Fibroblast of lung (primary cell): ENCODE measurements around the gene PROSER2. TPM values are rescaled to one million over a fixed set of nuclear protein-coding genes. Genes with fewer than 3 reads are reported as not detected.

Experiments
- DNase-seq, 2 donors: peaks; one replicate each; pipeline versions ENCODE4 v3.0.0 to v3.0.0-alpha.2; 2010; ENCODE audit warnings: low read depth in 2 of 2
- H2AFZ ChIP-seq: 2 replicates; pipeline ENCODE4 v1.5.1; 2012; ENCODE audit warnings: low read length, control low read depth, inconsistent platforms
- H3K27ac ChIP-seq: 2 replicates; pipeline ENCODE4 v1.5.1; 2011; ENCODE audit warnings: low read length, control low read depth; ENCODE audit not compliant: insufficient read depth
- H3K27me3 ChIP-seq: 2 replicates; pipeline ENCODE4 v1.5.1; 2011; ENCODE audit warnings: mild to moderate bottlenecking, low read length; ENCODE audit not compliant: control insufficient read depth, insufficient read depth
- H3K36me3 ChIP-seq: 2 replicates; pipeline ENCODE4 v1.5.1; 2011; ENCODE audit warnings: low read length; ENCODE audit not compliant: control insufficient read depth, insufficient read depth
- H3K4me1 ChIP-seq: 2 replicates; pipeline ENCODE4 v1.5.1; 2011; ENCODE audit warnings: low read length; ENCODE audit not compliant: control insufficient read depth, insufficient read depth; ENCODE audit errors: extremely low read depth
- H3K4me2 ChIP-seq: 2 replicates; pipeline ENCODE4 v1.5.1; 2011; ENCODE audit warnings: low read length, control low read depth; ENCODE audit not compliant: insufficient read depth; ENCODE audit errors: extremely low read depth
- H3K4me3 ChIP-seq, 4 experiments: fragments of 200-600 bp in 1 of 4; sonication (generic) in 1 of 4; replicated peaks in 1 of 4; 2 replicates each; pipeline ENCODE4 v1.5.1; 2011 to 2016; ENCODE audit warnings: low read length in 4 of 4, low read depth in 3 of 4, mild to moderate bottlenecking in 3 of 4, control low read depth in 2 of 4, inconsistent platforms in 1 of 4, mixed read lengths in 1 of 4; ENCODE audit not compliant: insufficient read depth in 1 of 4; ENCODE audit errors: control extremely low read depth in 1 of 4
- H3K79me2 ChIP-seq: 2 replicates; pipeline ENCODE4 v1.5.1; 2012; ENCODE audit warnings: mild to moderate bottlenecking, low read length, inconsistent platforms; ENCODE audit not compliant: control insufficient read depth, insufficient read depth
- H3K9ac ChIP-seq: 2 replicates; pipeline ENCODE4 v1.5.1; 2011; ENCODE audit warnings: mild to moderate bottlenecking, low read length, control low read depth; ENCODE audit not compliant: insufficient read depth
- H3K9me3 ChIP-seq: 2 replicates; pipeline ENCODE4 v1.5.1; 2012; ENCODE audit warnings: low read depth, low read length; ENCODE audit not compliant: control insufficient read depth, insufficient read depth
- H4K20me1 ChIP-seq: 2 replicates; pipeline ENCODE4 v1.5.1; 2011; ENCODE audit warnings: low read length; ENCODE audit not compliant: control insufficient read depth, insufficient read depth; ENCODE audit errors: extremely low read depth
- CTCF ChIP-seq, 2 donors: IDR thresholded peaks in 1 of 2; conservative IDR thresholded peaks in 1 of 2; 1 replicate in 1 of 2; 2 replicates in 1 of 2; pipeline ENCODE4 v1.5.1; 2011 to 2012; ENCODE audit warnings: low read length in 2 of 2, control low read depth in 1 of 2, inconsistent platforms in 1 of 2, low read depth in 1 of 2, mild to moderate bottlenecking in 1 of 2
- EZH2 ChIP-seq: IDR thresholded peaks from 2 replicates; pipeline ENCODE4 v1.5.1; 2012; ENCODE audit warnings: low read length, control low read depth, mild to moderate bottlenecking; ENCODE audit errors: missing control alignments
- polyA plus RNA-seq, 2 donors: library from polyadenylated mRNA; depleted of rRNA in 1 of 2; stranded (reverse) in 1 of 2; unstranded in 1 of 2; fragments of >200 nt; gene quantifications; 2 replicates each; pipeline ENCODE4 v1.2.1, GENCODE V29; 2011 to 2012; ENCODE audit warnings: missing spikeins in 1 of 2
- total RNA-seq: library from RNA; depleted of rRNA; stranded (reverse); fragments of >200 nt; gene quantifications from 2 replicates; pipeline ENCODE4 v1.2.1, GENCODE V29; 2014

The PROSER2 gene
- total and polyA plus RNA-seq, 2 donors (not counting 1 experiment from before 2014, with no cell fraction given), result 1.2 to 2.6 TPM

DNA sequence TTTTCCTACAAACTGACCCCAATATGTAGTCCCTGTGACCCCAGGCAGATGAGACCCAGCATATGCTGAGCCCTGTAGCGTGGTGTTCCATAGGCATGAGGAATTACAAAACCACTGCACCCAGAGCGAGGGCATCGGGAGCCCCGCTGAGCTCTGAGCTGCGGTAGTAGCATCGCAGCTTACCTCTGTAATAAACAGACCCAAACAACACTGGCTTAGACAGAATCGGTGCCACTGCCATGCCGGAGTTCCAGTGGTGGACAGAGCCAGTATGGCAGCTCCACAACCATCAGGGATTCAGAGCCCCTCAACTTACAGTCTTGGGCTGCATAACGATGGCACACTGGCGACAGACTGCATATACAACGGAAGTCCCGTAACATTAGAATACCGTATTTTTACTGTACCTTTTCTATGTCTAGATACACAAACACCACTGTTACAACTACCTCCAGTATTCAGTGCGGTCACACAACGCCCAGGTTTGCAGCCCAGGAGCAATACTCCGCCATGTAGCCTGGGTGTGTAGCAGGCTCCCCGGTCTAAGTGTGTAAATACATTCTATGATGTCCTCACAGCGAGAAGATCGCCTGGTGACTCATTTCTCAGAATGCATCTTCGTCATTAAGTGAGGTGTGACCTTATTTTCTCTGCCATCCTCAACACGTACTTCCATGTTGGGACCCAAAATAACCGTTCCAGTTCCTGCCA, 68.8 kb downstream of the PROSER2 start:
- no peak for DNase-seq
- H3K36me3 ChIP-seq, result no peaks in the 10 kb centered on the region

DNA sequence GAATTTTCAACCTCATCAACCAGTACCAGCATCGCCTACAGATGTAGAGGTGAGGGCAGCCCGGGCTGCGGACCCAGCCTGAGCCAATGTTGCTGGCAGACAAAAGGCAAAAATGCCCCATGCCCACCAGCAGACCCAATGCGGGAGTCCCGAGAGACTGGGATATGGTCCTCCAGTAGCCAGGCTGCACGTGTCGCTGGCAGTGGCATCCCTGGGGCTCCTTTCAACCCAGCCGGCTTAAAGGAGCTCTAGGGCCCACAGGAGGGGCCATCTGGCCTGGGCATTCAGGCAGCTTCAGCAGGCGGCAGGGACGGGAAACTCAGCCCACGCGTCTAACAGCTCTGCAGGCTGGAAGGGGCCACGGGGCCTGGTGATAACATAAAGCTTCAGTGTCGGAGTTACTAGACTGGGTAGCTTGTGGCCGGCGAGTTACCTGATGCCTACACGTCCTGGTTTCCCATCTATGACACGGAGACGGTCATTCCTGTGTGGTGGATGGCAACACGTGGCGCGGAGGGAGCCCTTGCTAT, 70.7 kb downstream of the PROSER2 start:
- Histone ChIP-seq H3K9ac (no peak overlapping the region), H2AFZ (no peak overlapping the region), H3K4me1 (no peaks in the 10 kb centered on the region), H3K79me2 (no peaks in the 10 kb centered on the region), H3K36me3 (no peaks in the 10 kb centered on the region), H3K4me2 (no peak overlapping the region), H4K20me1 (no peaks in the 10 kb centered on the region), H3K27ac (no peak overlapping the region), H3K9me3 (no peaks in the 10 kb centered on the region), H3K4me3 (no peak overlapping the region), H3K27me3 (no peaks in the 10 kb centered on the region)
- DNase-seq, result no peak
- TF ChIP-seq CTCF (conservative IDR thresholded peaks at IDR 0.05 in 1 of 2, IDR thresholded peaks at IDR 0.05 in 1 of 2; ENCODE audit: low read depth in 1 of 2, low read length in 2 of 2) (no peak), EZH2 (no peak)

More for the DNA sequence above, 68.8 kb downstream of the PROSER2 start:
- no peak overlapping the region for H3K4me2 ChIP-seq
- no peak overlapping the region for H3K9ac ChIP-seq
- no peaks in the 10 kb centered on the region for H3K79me2 ChIP-seq
- H4K20me1 ChIP-seq, result no peaks in the 10 kb centered on the region
- no peak overlapping the region for H3K4me3 ChIP-seq
- no peak overlapping the region for H2AFZ ChIP-seq
- no peaks in the 10 kb centered on the region for H3K27me3 ChIP-seq
- no peaks in the 10 kb centered on the region for H3K9me3 ChIP-seq
- H3K4me1 ChIP-seq, result no peaks in the 10 kb centered on the region
- H3K27ac ChIP-seq, result no peak overlapping the region
- no peak for TF ChIP-seq EZH2
- TF ChIP-seq CTCF (conservative IDR thresholded peaks at IDR 0.05 in 1 of 2, IDR thresholded peaks at IDR 0.05 in 1 of 2; ENCODE audit: low read depth in 1 of 2, low read length in 2 of 2), result no peak

DNA sequence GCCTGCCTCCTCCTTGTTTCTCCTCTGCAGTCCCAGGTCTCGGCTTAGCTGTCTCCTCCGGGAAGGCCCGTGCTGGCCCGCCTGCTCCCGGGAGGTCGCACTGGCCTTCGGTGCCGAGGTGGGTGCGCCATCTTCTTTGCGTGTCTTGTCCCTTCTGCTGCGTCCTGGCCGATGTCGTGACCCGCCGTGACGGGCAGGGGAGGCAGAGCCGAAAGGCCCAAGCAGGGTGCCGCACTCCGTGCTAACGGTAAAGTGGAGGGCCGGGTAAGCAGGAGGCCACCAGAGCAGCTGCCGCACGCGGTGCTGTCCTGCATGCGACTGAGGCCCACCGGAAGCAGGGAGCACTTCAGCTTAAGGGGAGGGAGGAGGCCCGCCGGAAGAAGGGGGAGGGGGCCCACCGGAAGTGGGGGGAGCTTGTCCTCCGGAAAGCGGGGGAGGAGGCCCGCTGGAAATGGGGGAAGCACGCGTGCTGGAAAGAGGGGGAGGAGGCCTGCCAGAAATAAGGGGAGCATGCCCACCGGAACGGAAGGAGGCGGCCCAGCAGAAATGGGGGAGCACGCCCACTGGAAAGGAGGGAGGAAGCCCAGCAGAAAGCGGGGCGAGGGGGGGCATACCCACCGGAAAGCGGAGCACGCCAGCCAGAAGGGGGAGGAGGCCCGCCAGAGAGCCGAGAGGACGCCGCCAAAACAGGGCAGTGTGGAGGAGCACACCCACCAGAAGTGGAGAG, 71.4 kb downstream of the PROSER2 start:
- H3K79me2 ChIP-seq, result no peaks in the 10 kb centered on the region
- no peak overlapping the region for H3K4me2 ChIP-seq
- no peak overlapping the region for H3K9ac ChIP-seq
- H3K27me3 ChIP-seq, result no peaks in the 10 kb centered on the region
- H3K36me3 ChIP-seq, result no peaks in the 10 kb centered on the region
- H3K4me3 ChIP-seq, result no peak overlapping the region
- H2AFZ ChIP-seq, result no peak overlapping the region
- no peaks in the 10 kb centered on the region for H3K4me1 ChIP-seq
- H3K9me3 ChIP-seq, result no peaks in the 10 kb centered on the region
- DNase-seq, result no peak
- H4K20me1 ChIP-seq, result no peaks in the 10 kb centered on the region
- no peak overlapping the region for H3K27ac ChIP-seq
- TF ChIP-seq CTCF (conservative IDR thresholded peaks at IDR 0.05 in 1 of 2, IDR thresholded peaks at IDR 0.05 in 1 of 2; ENCODE audit: low read depth in 1 of 2, low read length in 2 of 2) (no peak), EZH2 (no peak)
